HG02763 (cell line): ENCODE measurements around the gene LRRC4B.

ENCODE experiments used
- ATAC-seq: cut with Tn5 transposase; IDR thresholded peaks from one replicate; pipeline ENCODE4 v1.9.1; 2021; ENCODE audit warnings: mild to moderate bottlenecking, moderate library complexity; ENCODE audit not compliant: unreplicated experiment

The LRRC4B gene

GRCh38 chr19:50509366-50509765 lies 58.9 kb downstream of the LRRC4B start:
- ATAC-seq = no peak

DNA sequence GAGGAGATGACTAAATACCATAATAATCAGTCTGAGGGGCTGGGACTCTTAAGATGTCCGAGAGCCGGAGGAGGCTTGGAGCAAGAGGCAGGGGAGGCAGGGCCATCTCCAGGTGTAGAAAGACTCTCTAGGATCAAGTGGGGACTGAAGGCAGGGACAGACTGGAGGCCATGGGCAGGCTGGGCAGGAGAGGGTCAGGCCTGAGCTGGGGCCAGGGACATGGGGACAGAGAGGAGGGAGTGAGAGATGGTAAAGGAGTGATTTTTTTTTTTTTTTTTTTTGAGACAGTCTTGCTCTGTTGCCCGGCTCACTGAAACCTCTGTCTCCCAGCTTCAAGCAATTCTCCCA lies 59.4 kb downstream of the LRRC4B start:
- ATAC-seq = no peak

DNA sequence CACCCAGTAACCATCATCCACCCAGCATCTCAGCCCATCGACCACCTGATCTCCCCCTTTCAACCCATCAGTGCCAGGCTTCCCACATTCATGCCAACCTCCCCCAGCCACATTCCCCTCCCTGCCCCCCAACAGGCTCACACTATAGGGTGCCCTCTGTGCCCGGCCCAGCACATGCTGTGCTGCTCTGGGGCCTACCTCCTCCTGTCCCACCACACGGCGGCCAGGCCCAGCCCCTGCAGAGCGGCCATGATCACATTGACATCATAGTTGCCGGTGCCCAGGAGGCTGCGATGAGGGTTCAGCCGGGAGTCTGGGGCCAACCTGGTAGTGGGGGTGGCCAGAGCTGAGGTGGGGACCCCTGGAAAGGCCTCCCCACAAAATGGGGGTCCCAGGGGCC lies 60.9 kb downstream of the LRRC4B start:
- no peak for ATAC-seq

- no peak for ATAC-seq
Observed at GRCh38 chr19:50506700-50507099, 61.5 kb downstream of the LRRC4B start.

DNA sequence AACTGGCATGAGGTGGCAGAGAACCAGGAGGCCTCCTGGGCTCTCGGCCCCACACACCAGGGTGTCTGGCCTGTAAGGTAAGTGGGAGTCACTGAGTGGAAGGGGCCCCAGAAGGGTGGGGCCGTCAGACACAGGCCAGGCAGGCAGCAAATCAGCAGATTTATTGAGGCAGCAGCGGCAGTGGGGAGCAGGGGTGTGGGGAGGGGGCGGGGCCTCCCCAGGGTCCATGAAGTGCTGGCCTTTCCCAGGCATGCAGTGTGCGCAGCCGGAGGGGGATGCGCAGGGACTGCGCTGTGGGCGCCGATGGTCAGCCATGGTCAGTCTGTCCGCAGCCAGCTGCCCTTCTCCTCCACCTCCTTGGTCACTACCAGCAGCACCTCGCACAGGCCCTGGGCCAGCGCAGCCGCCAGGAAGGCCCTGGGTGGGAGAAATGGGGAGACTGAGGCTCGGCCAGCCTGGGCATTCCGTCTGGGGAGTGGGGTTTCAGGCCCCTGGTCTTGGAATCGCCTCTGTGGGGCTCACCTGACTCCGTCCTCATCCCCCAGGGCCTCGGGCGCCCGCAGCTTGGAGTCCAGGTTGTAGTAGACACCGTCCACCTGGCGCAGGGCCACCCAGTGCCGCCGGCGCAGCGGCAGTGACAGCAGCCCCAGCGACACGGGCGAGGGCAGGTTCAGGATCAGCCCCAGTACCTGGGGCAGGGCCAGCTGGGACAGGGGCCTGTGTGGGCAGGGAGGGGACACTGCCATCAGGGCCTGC lies 62.2 kb downstream of the LRRC4B start:
- ATAC-seq = no peak

GRCh38 chr19:50501568-50502475 lies 66.4 kb downstream of the LRRC4B start:
- no peak for ATAC-seq

DNA sequence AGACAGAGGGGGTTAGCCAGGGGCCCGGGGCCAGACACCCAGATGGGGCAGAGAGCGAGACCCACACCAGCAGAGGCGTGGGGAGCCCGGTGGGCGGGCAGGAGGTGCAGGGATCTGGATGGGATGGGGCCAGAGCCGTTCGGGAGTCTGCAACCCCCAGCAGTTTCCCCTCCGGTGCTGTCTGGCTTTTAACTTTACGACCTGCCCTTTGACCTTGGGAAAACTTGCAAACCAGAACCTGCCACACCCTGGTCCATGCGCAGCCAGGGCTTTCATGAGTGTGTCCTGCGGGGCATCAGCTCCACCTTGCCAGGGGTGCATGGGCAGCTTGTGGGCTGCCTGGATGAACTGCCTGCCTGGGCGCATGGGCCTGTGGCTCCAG lies 67.1 kb downstream of the LRRC4B start:
- no peak for ATAC-seq

DNA sequence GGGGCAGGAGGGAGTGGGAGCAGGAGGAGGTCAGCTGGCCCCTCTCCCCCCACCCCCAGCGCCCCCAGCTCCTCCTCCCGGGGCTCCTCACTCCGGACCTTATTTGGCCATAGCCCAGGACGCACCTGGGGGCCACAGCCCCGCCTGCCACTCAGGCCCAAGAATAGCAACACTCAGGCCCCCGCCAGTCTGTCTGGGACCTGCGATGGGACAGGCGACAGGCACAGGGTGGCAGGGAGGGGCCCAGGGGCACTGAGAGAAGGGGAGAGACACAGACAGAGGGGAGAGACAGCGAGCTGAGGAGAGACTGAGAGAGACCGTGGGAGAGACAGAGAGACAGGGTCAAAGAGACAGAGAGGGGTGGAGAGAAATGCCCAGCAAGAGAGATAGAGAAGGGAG lies 67.5 kb downstream of the LRRC4B start:
- no peak for ATAC-seq

GRCh38 chr19:50500060-50500752 lies 68.0 kb downstream of the LRRC4B start:
- no peak for ATAC-seq

DNA sequence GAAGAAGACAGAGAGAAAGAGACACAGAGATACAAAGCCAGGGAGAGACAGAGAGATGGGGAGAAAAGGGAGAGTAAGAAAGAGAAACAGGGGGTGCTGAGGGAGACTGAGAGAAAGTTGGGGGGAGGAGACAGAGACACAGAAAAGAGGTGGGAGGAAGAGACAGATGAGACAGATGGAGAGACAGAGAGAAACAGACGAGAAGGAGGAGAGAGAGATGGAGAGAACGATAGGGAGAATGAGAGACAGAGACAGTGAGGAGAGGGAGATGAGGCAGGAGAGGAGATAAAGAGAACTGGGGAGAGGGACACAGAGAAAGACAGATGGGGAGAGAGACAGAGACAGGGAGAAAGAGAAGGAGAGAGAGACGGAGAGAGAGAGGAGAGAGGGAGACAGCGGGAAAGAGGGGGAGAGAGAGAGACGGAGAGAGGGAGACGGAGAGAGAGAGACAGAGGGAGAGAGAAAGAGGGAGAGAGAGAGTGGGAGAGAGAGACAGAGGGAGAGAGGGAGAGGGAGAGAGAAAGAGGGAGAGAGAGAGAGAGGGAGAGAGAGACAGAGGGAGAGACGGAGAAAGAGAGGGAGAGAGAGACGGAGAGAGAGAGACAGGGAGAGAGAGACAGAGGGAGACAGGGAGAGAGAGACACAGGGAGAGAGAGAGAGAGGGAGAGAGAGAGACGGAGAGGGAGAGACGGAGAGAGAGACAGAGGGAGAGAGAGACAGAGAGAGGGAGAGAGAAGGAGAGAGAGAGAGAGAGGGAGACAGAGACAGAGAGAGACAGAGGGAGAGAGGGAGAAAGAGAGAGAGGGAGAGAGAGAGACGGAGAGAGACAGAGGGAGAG lies 69.8 kb downstream of the LRRC4B start:
- no peak for ATAC-seq

- no peak for ATAC-seq
Observed at GRCh38 chr19:50497022-50497405, 71.2 kb downstream of the LRRC4B start.

DNA sequence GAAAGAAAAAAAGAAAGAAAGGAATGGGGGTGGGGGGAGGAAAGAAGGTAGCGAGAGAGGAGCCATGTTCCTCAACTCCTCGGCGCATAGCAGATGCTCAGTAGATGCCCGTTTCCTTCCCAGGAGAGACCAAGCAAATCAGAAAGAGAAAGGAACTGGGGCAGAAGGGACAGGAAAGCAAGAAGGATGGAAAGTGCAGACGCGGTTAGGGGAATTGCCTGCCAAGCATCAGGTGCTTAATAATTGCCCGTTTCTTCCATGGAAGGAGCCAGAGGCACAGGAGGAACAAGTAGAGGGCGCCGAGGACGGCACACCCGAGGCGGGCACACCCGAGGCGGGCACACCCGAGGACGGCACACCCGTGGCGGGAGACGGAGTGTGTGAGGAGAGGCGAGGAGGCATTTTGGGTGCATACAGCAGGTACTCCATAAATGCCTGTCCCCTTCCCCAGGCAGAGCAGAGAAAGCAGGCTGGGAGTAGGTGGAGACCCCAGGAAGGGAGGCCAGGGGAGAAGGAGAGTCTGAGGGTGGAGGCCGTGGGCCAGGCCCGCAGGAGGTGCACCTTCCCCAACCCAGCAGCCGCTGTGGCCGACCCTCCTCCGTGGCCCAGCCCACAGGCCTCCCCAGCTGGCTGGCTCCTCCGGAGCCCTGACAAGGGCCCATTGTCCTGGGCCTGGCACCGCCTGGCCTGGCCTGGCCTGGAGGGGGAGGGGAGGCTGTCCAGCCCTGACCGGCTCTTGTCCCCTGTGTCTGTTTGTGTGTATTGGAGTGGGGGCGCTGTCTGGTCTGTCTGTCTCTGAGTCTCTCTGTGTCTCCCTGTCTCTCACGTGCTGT lies 71.8 kb downstream of the LRRC4B start:
- no peak for ATAC-seq

DNA sequence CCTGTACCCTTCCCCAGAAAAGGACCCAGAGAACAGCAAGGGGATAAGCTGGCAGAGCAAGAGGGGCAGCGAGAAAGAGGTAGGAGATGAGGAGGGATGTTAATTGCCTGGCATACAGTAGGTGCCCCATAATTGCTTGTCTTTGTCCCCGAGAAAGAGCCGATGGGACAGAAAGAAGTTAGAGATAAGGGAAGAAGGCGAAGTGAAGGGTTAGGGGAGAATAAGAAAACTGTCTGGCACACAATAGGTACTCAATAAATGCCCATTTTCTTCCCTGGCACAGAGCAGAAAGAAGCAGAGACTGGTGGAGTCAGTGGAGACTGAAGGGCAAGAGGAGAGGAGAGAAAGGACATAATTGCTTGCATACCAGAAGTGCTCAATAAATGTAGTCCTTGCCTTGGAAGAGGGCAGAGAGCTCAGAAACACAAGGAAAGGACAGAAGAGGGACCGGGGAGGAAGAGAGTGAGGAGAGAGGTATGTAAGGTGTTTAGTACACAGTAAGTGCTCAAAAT lies 73.2 kb downstream of the LRRC4B start:
- no peak for ATAC-seq

DNA sequence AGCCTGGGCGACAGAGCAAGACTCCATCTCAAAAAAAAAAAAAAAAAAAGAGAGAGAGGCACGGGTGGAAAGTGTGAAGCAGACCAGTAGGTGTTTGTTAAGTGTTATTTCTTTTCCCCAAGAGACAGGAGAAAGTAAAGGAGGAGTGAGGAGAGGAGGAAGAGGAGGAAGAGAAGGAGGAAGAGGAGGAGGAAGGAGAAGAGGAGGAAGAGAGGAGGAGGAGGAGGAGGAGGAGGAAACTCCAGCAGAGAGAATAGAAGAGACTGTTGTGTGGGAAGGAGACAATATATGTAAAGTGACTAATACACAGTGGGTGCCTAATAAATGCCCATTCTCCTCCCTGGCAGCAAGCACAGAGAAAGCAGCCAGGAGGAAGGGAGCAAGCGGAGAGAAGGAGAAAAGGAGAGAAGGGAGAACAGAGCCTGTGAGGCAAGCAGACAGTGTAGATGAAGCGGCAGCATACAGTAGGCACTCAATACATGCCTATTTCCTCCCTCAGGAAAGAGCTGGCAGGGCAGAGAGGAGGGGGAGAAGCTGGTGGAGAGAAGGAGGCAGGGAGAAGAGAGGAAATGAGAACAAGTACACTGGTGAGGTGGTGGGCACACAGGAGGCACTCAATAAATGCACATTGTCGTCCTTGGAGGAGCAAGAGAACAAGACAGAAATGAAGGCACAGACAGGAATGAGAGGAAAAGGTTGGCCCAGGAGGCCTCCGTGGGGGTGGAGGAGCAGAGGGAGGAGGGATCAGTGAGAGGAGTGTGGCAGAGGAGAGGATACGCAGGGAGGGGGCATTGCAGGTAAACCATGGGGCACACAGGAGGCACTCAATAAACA lies 73.8 kb downstream of the LRRC4B start:
- no peak for ATAC-seq

DNA sequence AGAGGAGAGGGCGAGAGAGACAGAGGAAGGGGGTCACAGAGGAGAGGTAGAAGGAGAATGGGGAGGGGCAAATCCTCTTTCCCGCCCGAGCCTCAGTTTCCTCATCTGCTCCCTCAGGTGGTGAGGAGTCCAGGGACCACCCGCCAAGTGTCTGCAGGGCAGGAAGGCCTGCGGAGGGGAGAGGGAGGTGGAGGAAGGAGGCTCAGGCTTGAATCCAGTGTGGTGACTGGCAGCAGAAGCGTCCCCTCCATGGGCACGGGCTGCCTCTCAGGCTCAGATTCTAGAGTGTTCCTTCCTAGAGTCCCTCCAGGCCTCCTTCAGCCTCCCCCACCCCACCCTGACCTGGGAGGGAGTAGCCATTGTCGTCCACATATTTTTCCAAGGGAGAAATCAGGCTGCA lies 75.1 kb downstream of the LRRC4B start:
- no peak for ATAC-seq

DNA sequence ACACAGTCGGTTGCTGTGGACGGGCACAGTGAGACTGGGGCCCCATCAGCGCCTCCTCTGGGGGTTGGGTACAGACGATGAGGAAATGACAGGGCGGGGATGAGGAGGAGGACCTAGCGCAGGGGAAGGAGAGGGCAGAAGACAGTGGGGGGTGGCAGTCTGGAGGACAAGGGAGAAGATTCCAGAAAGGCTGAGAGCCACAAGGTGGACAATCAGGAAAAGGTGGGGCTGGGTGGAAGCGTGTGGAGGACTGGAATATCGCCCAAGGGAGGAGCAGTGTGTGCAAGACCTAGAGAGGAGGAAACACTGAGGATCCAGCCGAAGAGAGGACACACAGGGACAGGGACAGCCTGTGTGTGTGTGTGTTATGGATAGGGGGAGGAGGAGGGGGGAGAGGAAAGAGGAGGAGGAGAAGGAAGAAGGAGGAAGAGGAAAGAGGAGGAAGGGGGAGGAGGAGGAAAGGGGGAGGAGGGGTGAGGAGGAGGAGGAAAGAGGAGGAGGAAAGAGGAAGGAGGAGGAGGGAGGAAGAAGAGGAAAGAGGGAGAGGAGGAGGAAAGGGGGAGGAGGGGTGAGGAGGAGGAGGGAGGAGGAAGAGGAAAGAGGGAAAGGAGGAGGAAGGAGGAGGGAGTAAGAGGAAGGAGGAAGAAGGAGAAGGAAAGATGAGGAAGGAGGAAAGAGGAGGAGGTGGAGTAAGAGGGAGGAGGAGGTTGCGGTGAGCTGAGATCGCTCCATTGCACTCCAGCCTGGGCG lies 75.8 kb downstream of the LRRC4B start:
- ATAC-seq = no peak

GRCh38 chr19:50490991-50491472 lies 77.2 kb downstream of the LRRC4B start:
- ATAC-seq = no peak

DNA sequence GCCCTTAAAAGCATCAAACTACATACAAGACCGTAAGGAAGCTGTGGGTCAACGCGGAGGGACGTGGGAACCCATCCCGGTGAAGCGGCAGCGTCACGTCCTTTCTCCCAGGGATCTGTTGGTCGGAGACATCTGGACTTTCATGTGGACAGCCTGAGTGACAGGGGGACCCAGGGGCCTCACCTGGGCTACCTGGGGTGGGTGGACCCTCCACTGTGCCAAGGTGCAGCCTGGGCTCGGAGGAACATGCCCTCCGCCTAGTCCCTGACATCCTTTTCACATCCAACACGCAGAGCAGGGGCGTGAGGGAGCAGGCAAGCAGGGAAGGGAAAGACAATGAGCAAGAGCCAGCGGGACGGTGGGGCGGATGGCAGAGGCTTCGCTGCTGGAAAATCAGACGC lies 77.8 kb downstream of the LRRC4B start:
- no peak for ATAC-seq
